Cardiac ventricle fibroblast (primary cell): ENCODE data around the gene SPOUT1. TPM values are rescaled to one million over a fixed set of nuclear protein-coding genes. Genes with fewer than 3 reads are reported as not detected.

ENCODE experiments used
- total RNA-seq: library from RNA; depleted of rRNA; stranded (reverse); fragments of >200 nt; gene quantifications from 2 replicates; pipeline ENCODE4 v1.2.3, GENCODE V29; 2015

SPOUT1 gene
- 9.2 and 17.9 TPM in 2 replicates for total RNA-seq

DNA sequence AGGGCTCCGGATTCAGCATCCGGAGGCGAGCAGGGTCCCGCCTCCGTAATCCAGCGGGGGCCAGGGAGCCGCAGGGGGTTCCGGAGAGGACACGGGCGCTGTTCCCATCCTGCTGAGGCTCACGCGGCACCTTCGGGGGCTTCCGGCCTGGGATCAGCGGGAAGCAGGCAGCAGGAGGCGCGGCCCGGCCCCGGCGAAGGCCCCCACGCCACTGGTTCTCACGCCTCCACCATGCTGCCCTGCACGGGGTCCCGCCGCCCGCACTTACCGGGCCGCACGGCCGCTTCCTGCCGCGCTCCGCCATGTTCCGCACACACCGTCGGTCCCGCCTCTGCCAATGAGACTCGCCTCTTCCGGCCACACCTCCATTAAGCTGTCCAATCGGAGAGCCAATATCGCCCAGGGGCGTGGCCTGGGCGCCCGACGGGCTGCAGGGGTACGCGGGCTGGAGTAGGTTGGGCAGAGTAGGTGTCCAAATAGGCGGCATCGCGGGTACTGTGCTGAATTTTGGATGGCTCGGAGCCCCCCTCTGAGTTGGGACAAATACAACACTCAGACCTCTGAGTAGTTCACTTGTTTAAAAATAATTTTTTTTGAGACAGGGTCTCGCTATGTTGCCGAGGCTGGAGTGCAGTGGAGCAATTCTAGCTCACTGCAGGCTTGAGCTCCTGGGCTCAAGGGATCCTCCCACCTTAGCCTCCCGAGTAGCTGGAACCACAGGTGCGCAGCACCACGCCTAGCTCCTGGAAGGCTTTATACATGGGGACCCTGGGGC, at the start of gene SPOUT1:
Gene SPOUT1, minus strand, starts transcription at position 318 of the 775 bp plus-strand sequence. Its CDS starts 14 bp downstream, at position 304.

GRCh38 chr9:128818099-128818838, 11.3 kb downstream of the SPOUT1 start, which contains the start of gene ENDOG:
ENDOG (plus strand) TSS chr9:128818500; CDS start chr9:128818685, 185 bp downstream.

DNA sequence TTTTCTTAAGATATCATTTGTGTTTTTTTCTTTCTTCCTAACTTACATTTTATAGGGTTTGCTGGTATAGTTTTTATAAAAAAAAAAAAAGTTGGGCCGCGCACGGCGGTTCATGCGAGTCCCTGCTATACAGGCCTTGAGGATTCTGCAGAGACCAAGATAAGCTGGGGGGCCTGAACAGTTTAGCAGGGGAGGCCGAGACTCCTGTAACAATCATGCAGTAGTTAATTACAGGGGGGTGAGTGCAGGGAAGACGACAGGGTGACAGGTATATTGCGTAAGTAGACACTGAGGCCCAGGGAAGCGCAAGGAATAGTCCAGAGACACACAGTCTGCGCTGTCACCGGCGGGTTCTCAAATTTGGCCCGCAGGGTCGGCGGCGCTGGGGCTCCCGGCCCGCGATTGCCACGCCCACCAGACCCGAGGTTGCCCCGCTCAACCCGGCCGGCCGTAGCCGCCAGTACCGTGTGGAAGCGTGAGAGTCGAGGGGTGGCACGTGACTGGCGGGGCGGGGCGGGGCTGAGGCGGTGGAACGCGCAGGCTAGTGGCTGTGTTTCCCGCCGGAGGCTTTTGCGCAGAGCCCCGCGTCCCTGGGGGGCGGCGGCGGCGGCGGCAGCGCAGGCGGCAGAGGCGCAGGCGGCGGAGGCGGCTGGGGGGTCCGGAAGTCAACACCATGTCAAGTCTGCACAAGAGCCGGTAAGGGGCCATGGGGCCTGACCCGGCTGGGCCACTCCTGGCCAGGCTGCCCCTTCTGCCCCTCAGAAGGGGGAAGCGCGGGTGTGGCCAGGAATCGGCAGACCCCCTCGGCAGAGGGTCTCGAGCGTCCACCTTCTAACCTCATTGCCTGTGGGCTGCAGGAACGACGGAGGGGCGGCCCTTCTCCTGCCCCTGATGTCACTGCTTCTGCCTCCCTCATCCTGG, 42.7 kb downstream of the SPOUT1 start, which contains the start of gene TBC1D13:
Gene TBC1D13, plus strand, starts transcription at position 573 of the 921 bp plus-strand sequence. Its CDS starts 101 bp downstream, at position 674.

DNA sequence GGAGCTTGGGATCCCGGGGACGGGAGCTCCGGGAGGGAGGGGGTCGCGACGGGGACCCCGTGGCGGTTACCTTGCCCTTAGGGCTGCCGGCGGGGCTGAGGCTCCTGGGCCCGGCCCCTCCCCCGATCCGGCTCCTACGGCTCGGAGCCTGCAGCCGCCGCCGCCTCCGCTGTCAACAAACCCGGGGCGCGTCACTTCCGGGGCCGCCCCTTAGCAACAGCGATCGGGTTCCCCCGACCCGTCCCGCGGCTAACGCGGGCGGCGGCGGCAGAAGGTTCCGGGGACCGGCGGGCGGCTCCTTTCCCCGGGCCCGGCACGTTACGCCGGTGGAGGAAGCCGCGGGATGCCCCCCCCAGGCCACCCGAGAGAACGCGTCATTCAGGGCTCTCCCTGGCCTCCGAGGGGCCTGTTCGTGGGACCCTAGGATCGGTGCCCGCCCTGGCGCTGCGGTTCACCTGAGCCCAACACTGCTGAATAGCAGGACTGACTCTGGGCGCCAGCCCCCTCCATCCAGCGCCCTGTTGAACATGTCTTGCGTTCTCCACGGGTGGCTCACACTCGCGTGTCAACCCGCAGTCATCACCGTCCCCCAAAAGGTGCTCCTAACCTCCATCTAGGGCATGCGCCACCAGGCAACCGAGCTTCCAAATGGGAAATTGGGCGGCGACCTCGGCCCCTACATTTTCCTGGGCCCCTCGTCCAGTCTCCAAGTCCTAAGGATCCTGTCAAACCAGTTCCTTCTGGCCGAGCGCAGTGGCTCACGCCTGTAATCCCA, 57.7 kb downstream of the SPOUT1 start, which contains the start of gene ZER1:
Gene ZER1, minus strand, starts transcription at position 183 of the 775 bp plus-strand sequence. CDS start 16,362 bp downstream, outside the sequence.

Other genes with a start within 250 kb of the SPOUT1 start
- gene DYNC2I2, start 172.9 kb downstream of the SPOUT1 start, total RNA-seq = 16.5 and 18.5 TPM in 2 replicates
- gene SET, start 140.6 kb downstream of the SPOUT1 start, total RNA-seq = 144 and 181 TPM in 2 replicates
- gene PKN3, start 127.3 kb downstream of the SPOUT1 start, total RNA-seq = 1.2 and 1.3 TPM in 2 replicates
- gene ZDHHC12, start 105.7 kb downstream of the SPOUT1 start, total RNA-seq = 27.4 and 36.9 TPM in 2 replicates
- 34.2 and 40.6 TPM in 2 replicates for gene ZER1, start 57.9 kb downstream of the SPOUT1 start, total RNA-seq
- 12.9 and 18.2 TPM in 2 replicates for gene TBC1D13, start 42.5 kb downstream of the SPOUT1 start, total RNA-seq
- 11.2 and 19.1 TPM in 2 replicates for gene ENDOG, start 11.3 kb downstream of the SPOUT1 start, total RNA-seq
- gene KYAT1, start 52.2 kb upstream of the SPOUT1 start, total RNA-seq = 2.6 and 3.2 TPM in 2 replicates
- 30.5 and 31.8 TPM in 2 replicates for gene LRRC8A, start 52.3 kb upstream of the SPOUT1 start, total RNA-seq
- 33.5 and 39.1 TPM in 2 replicates for gene PHYHD1, start 91.2 kb upstream of the SPOUT1 start, total RNA-seq
- gene DOLK, start 117.8 kb upstream of the SPOUT1 start, total RNA-seq = 20.7 and 21.4 TPM in 2 replicates
- 32.4 and 53.9 TPM in 2 replicates for gene NUP188, start 117.9 kb upstream of the SPOUT1 start, total RNA-seq
- gene SH3GLB2, start 198.5 kb upstream of the SPOUT1 start, total RNA-seq = 15.3 and 16.7 TPM in 2 replicates
- gene MIGA2, start 206.8 kb upstream of the SPOUT1 start, total RNA-seq = 14.8 and 23.4 TPM in 2 replicates